HepG2 (cell line): ENCODE data around the gene UBFD1. TPM values are rescaled to one million over a fixed set of nuclear protein-coding genes. Genes with fewer than 3 reads are reported as not detected.

Experiments
- AGO2 ChIP-seq: fragments of 200-400 bp; formaldehyde crosslinking; optimal IDR thresholded peaks from 2 replicates; pipeline ENCODE3; 2017; ENCODE audit warnings: mild to moderate bottlenecking, low read depth, low read length, moderate library complexity
- ARNT ChIP-seq: fragments of 450-650 bp; IDR thresholded peaks from 2 replicates; pipeline ENCODE4 v1.6.1; 2017
- ELF4 ChIP-seq: sonication (generic); formaldehyde crosslinking; IDR thresholded peaks from 2 replicates; pipeline ENCODE4 v1.5.0; 2020; ENCODE audit warnings: missing genetic modification reagents, mild to moderate bottlenecking, moderate library complexity, borderline replicate concordance
- FOXK1 ChIP-seq: sonication (generic); formaldehyde crosslinking; IDR thresholded peaks from 2 replicates; pipeline ENCODE4 v1.4.0; 2020; ENCODE audit warnings: low read depth, missing genetic modification reagents, borderline replicate concordance
- GATAD2A ChIP-seq: IDR thresholded peaks from 2 replicates; pipeline ENCODE4 v1.6.1; 2016
- GPN1 ChIP-seq: sonication (generic); formaldehyde crosslinking; IDR thresholded peaks from 2 replicates; pipeline ENCODE4 v1.5.1; 2020; ENCODE audit warnings: missing genetic modification reagents, borderline replicate concordance
- HDAC1 ChIP-seq: sonication (generic); formaldehyde crosslinking; IDR thresholded peaks from 2 replicates; pipeline ENCODE4 v1.5.1; 2020; ENCODE audit warnings: mild to moderate bottlenecking, missing genetic modification reagents
- KLF9 ChIP-seq: IDR thresholded peaks from 2 replicates; pipeline ENCODE4 v1.6.1; 2016; ENCODE audit warnings: low read depth
- SOX5 ChIP-seq: IDR thresholded peaks from 2 replicates; pipeline ENCODE4 v1.6.1; 2016; ENCODE audit warnings: borderline replicate concordance
- SRSF9 ChIP-seq: fragments of 200-400 bp; formaldehyde crosslinking; IDR thresholded peaks from 2 replicates; pipeline ENCODE4 v1.6.1; 2018; ENCODE audit warnings: borderline replicate concordance, mild to moderate bottlenecking, low read depth, low read length; ENCODE audit not compliant: insufficient read depth, poor library complexity, severe bottlenecking
- TBL1XR1 ChIP-seq: fragments of 150-350 bp; IDR thresholded peaks from 2 replicates; pipeline ENCODE4 v1.6.1; 2014; ENCODE audit warnings: borderline replicate concordance, low read length; ENCODE audit not compliant: partially characterized antibody
- TRIM24 ChIP-seq: sonication (generic); formaldehyde crosslinking; IDR thresholded peaks from 2 replicates; pipeline ENCODE4 v1.8.0; 2022; ENCODE audit warnings: mild to moderate bottlenecking, missing genetic modification reagents
- TSC22D2 ChIP-seq: sonication (generic); formaldehyde crosslinking; IDR thresholded peaks from 2 replicates; pipeline ENCODE4 v1.5.1; 2020; ENCODE audit warnings: missing genetic modification reagents, mild to moderate bottlenecking, borderline replicate concordance
- WIZ ChIP-seq: sonication (generic); formaldehyde crosslinking; IDR thresholded peaks from 2 replicates; pipeline ENCODE4 v1.5.1; 2020; ENCODE audit warnings: mild to moderate bottlenecking, missing genetic modification reagents
- ZFP36L2 ChIP-seq: sonication (generic); formaldehyde crosslinking; IDR thresholded peaks from 2 replicates; pipeline ENCODE4 v1.4.0; 2020; ENCODE audit warnings: missing genetic modification reagents
- ZFX ChIP-seq: sonication (generic); formaldehyde crosslinking; IDR thresholded peaks from 2 replicates; pipeline ENCODE4 v1.4.0; 2020; ENCODE audit warnings: mild to moderate bottlenecking, low read depth, missing genetic modification reagents, moderate library complexity
- ZNF367 ChIP-seq: sonication (generic); formaldehyde crosslinking; IDR thresholded peaks from 2 replicates; pipeline ENCODE4 v1.4.0; 2020; ENCODE audit warnings: missing genetic modification reagents, borderline replicate concordance
- ZNF564 ChIP-seq: sonication (generic); formaldehyde crosslinking; IDR thresholded peaks from 2 replicates; pipeline ENCODE4 v1.8.1; 2023; ENCODE audit warnings: mild to moderate bottlenecking, missing genetic modification reagents
- ZNF816 ChIP-seq: sonication (generic); formaldehyde crosslinking; IDR thresholded peaks from 2 replicates; pipeline ENCODE4 v1.8.0; 2022; ENCODE audit warnings: missing genetic modification reagents, mild to moderate bottlenecking, borderline replicate concordance
- polyA plus RNA-seq, 8 experiments: library from polyadenylated mRNA; depleted of rRNA in 3 of 8; stranded (reverse) in 7 of 8; unstranded in 1 of 8; fragments of >200 nt; fragmentation: Illumina TruSeq in 4 of 8; extraction: Trizol in 4 of 8; gene quantifications; 2 replicates each; pipeline versions ENCODE4 v1.2.1 to v1.2.3, GENCODE V29; 2011 to 2016; ENCODE audit warnings: low read depth in 4 of 8, missing spikeins in 1 of 8, mixed read lengths in 1 of 8; ENCODE audit not compliant: insufficient read depth in 1 of 8
- total RNA-seq, 5 experiments: library from RNA; depleted of rRNA; stranded (reverse); fragments of >200 nt; fragmentation: Illumina TruSeq; extraction: Trizol; gene quantifications; 2 replicates each; pipeline ENCODE4 v1.2.3, GENCODE V29; 2016; ENCODE audit warnings: low read depth in 1 of 5
- TF ChIP-seq, protein P1 (sequence below), 2 experiments: fragments of 450-650 bp in 1 of 2; sonication (generic) in 1 of 2; formaldehyde crosslinking; IDR thresholded peaks; 2 replicates each; pipeline versions ENCODE4 v1.5.0 to v1.8.0; 2020 to 2022; ENCODE audit warnings: mild to moderate bottlenecking in 1 of 2, missing genetic modification reagents in 1 of 2
- TF ChIP-seq, protein P2 (sequence below): sonication (generic); formaldehyde crosslinking; IDR thresholded peaks from 2 replicates; pipeline ENCODE4 v1.8.1; 2023; ENCODE audit warnings: mild to moderate bottlenecking, missing genetic modification reagents
- TF ChIP-seq, protein P3 (sequence below): sonication (generic); formaldehyde crosslinking; conservative IDR thresholded peaks from 2 replicates; pipeline ENCODE4 v1.4.0; 2020; ENCODE audit warnings: missing genetic modification reagents

UBFD1 gene
- total and polyA plus RNA-seq, 2 of the 13 experiments (the other 11 are each of a cell fraction or from before 2014, with no cell fraction given): 100 to 111 TPM

DNA sequence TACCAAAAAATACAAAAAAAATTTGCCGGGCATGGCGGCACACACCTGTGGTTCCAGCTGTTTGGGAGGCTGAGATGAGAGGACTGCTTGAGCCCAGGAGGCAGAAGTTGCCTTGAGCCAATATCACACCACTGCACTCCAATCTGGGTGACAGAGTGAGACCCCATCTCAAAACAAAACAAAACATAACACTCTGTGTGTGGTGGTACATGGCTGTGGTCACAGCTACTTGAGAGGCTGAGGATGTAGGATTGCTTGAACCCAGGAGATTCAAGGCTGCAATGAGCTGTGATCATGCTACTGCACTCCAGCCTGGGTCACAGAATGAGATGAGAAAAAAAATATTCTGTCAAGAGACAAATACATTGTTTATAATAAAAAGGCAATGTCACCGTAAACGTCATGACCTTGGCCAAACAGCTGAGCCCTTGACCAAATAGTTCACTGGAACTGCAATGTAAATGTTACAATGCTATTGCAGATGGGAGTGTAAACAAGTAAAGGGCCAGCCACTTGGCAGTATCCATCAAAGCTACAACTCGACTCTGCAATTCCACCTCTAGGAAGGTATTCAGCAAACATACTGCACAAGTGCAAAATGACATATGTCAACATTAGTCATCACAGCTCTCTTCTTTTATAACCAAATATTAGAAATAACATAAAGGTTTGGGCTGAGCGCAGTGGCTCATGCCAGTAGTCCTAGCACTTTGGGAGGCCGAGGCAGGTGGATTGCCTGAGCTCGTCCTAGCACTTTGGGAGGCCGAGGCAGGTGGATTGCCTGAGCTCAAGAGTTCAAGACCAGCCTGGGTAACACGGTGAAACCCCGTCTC, 17.3 kb upstream of the UBFD1 start (continued):
- TF ChIP-seq FOXK1 (CRISPR knock-in tag) (peak; percentile 100), KLF9 (CRISPR knock-in tag) (peak; percentile 81; the same call in 1 of the 2 replicates), TBL1XR1 (peak; percentile 98), GPN1 (CRISPR knock-in tag) (no peak), ZFP36L2 (0 out of 2 replicates have a peak, but pooled peaks have one; percentile 59), HDAC1 (peak; percentile 99), GATAD2A (CRISPR knock-in tag) (peak; percentile 100), ELF4 (CRISPR knock-in tag) (peak; percentile 84; the same call in 1 of the 2 replicates), ARNT (no peak), ZNF816 (peak; percentile 94), ZNF564 (CRISPR knock-in tag) (no peak; the same call in none of the 2 replicates), AGO2 (no peak), ZFX (CRISPR knock-in tag) (peak; percentile 62), SOX5 (peak; percentile 99), TRIM24 (CRISPR knock-in tag) (no peak), ZNF367 (CRISPR knock-in tag) (no peak), TSC22D2 (CRISPR knock-in tag) (peak; percentile 31; the same call in 1 of the 2 replicates), WIZ (CRISPR knock-in tag) (no peak; the same call in 1 of the 2 replicates), SRSF9 (no peak)
- TF ChIP-seq, protein P1, sequence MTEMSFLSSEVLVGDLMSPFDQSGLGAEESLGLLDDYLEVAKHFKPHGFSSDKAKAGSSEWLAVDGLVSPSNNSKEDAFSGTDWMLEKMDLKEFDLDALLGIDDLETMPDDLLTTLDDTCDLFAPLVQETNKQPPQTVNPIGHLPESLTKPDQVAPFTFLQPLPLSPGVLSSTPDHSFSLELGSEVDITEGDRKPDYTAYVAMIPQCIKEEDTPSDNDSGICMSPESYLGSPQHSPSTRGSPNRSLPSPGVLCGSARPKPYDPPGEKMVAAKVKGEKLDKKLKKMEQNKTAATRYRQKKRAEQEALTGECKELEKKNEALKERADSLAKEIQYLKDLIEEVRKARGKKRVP (CRISPR knock-in tag; IDR thresholded peaks at IDR 0.05): peak in 1 of 2 experiments; percentile 99; a peak in 2 of 4 replicates
- TF ChIP-seq, protein P2, sequence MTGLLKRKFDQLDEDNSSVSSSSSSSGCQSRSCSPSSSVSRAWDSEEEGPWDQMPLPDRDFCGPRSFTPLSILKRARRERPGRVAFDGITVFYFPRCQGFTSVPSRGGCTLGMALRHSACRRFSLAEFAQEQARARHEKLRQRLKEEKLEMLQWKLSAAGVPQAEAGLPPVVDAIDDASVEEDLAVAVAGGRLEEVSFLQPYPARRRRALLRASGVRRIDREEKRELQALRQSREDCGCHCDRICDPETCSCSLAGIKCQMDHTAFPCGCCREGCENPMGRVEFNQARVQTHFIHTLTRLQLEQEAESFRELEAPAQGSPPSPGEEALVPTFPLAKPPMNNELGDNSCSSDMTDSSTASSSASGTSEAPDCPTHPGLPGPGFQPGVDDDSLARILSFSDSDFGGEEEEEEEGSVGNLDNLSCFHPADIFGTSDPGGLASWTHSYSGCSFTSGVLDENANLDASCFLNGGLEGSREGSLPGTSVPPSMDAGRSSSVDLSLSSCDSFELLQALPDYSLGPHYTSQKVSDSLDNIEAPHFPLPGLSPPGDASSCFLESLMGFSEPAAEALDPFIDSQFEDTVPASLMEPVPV (CRISPR knock-in tag): no peak
- TF ChIP-seq, protein P3, sequence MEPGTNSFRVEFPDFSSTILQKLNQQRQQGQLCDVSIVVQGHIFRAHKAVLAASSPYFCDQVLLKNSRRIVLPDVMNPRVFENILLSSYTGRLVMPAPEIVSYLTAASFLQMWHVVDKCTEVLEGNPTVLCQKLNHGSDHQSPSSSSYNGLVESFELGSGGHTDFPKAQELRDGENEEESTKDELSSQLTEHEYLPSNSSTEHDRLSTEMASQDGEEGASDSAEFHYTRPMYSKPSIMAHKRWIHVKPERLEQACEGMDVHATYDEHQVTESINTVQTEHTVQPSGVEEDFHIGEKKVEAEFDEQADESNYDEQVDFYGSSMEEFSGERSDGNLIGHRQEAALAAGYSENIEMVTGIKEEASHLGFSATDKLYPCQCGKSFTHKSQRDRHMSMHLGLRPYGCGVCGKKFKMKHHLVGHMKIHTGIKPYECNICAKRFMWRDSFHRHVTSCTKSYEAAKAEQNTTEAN: peak; percentile 81
